Measurements from ENCODE around the gene ICAM5. TPM values are rescaled to one million over a fixed set of nuclear protein-coding genes. Genes with fewer than 3 reads are reported as not detected.

The ICAM5 gene
- total and polyA plus RNA-seq, 2 donors (not counting 1 experiment from before 2014, with no cell fraction given), result 0.47 to 2.5 TPM

DNA sequence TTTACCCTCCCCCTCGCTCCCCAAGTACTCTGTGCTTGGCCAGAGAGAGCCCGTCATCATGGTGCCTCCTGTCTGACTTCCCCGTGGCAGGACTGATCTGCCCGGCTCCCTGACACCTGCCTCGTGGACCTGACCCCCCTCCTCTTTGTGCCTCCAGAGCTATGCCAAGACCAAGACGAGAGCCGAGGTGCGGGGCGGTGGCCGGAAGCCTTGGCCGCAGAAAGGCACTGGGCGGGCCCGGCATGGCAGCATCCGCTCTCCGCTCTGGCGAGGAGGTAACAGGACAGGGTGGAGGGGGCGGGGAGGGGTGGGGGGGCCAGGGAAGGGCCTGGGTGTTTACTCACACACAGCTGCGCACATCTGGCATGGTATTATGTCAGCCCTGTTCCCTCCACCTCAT is 33.2 kb upstream of the ICAM5 start:
- Histone ChIP-seq H3K4me2 (ENCODE audit: extremely low read depth, insufficient read depth, low read length) (no peak overlapping the region), H3K4me3 (replicated peaks in 1 of 4; ENCODE audit: control extremely low read depth in 1 of 4, insufficient read depth in 1 of 4, low read depth in 3 of 4, low read length in 4 of 4) (no peak overlapping the region), H3K36me3 (ENCODE audit: control insufficient read depth, insufficient read depth, low read length) (peaks cover 22% of the 10 kb centered on the region), H3K4me1 (ENCODE audit: control insufficient read depth, extremely low read depth, insufficient read depth, low read length) (peaks cover 3% of the 10 kb centered on the region), H3K9ac (ENCODE audit: insufficient read depth, low read length) (no peak overlapping the region), H3K79me2 (ENCODE audit: control insufficient read depth, insufficient read depth, low read length) (peaks cover 9% of the 10 kb centered on the region), H3K27me3 (ENCODE audit: control insufficient read depth, insufficient read depth, low read length) (no peaks in the 10 kb centered on the region), H3K27ac (ENCODE audit: insufficient read depth, low read length) (no peak overlapping the region), H2AFZ (ENCODE audit: low read length) (no peak overlapping the region), H4K20me1 (ENCODE audit: control insufficient read depth, extremely low read depth, insufficient read depth, low read length) (no peaks in the 10 kb centered on the region), H3K9me3 (ENCODE audit: control insufficient read depth, insufficient read depth, low read depth, low read length) (no peaks in the 10 kb centered on the region)
- DNase-seq (ENCODE audit: low read depth in 2 of 2), result no peak
- TF ChIP-seq, protein P1, sequence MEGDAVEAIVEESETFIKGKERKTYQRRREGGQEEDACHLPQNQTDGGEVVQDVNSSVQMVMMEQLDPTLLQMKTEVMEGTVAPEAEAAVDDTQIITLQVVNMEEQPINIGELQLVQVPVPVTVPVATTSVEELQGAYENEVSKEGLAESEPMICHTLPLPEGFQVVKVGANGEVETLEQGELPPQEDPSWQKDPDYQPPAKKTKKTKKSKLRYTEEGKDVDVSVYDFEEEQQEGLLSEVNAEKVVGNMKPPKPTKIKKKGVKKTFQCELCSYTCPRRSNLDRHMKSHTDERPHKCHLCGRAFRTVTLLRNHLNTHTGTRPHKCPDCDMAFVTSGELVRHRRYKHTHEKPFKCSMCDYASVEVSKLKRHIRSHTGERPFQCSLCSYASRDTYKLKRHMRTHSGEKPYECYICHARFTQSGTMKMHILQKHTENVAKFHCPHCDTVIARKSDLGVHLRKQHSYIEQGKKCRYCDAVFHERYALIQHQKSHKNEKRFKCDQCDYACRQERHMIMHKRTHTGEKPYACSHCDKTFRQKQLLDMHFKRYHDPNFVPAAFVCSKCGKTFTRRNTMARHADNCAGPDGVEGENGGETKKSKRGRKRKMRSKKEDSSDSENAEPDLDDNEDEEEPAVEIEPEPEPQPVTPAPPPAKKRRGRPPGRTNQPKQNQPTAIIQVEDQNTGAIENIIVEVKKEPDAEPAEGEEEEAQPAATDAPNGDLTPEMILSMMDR (conservative IDR thresholded peaks at IDR 0.05 in 1 of 2, IDR thresholded peaks at IDR 0.05 in 1 of 2; ENCODE audit: low read depth in 1 of 2, low read length in 2 of 2), result no peak
- TF ChIP-seq EZH2 (IDR thresholded peaks at IDR 0.05; ENCODE audit: low read length, missing control alignments), result no peak

DNA sequence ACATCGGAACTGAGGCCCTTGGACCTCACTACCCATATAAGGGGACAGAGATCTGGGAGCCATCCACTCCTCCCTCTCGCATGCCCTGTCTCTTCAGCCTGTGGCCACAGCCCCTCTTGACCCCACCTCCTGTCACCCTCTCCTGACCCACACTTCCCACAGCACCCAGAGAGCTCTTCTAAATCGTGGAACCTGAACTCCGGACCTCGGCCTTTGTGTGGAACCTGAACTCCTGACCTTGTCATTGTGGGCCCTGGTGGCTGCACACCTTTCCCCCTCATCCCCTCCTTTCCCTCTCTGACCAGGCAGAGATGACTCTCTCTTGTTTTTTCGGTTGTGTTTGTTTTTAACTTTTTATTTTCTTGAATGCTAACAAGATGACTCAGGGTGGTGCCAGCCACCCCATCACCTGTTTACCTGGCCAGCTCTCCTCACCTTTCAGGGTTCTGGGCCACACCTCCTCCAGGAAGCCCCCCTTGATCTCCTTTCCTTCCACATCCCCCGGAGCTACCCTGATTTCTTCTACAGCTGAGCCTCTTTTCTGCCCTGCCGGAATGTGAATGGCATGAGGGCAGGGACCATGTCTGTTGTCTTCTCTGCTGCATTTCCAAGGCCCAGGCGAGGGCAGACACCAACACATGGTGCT is 32.7 kb upstream of the ICAM5 start:
- Histone ChIP-seq H3K4me3 (replicated peaks in 1 of 4; ENCODE audit: control extremely low read depth in 1 of 4, insufficient read depth in 1 of 4, low read depth in 3 of 4, low read length in 4 of 4) (no peak overlapping the region), H3K27me3 (ENCODE audit: control insufficient read depth, insufficient read depth, low read length) (no peaks in the 10 kb centered on the region), H3K9me3 (ENCODE audit: control insufficient read depth, insufficient read depth, low read depth, low read length) (no peaks in the 10 kb centered on the region), H3K27ac (ENCODE audit: insufficient read depth, low read length) (no peak overlapping the region), H3K9ac (ENCODE audit: insufficient read depth, low read length) (no peak overlapping the region), H4K20me1 (ENCODE audit: control insufficient read depth, extremely low read depth, insufficient read depth, low read length) (no peaks in the 10 kb centered on the region), H3K36me3 (ENCODE audit: control insufficient read depth, insufficient read depth, low read length) (peaks cover 22% of the 10 kb centered on the region), H3K79me2 (ENCODE audit: control insufficient read depth, insufficient read depth, low read length) (peaks cover 9% of the 10 kb centered on the region), H3K4me2 (ENCODE audit: extremely low read depth, insufficient read depth, low read length) (no peak overlapping the region), H2AFZ (ENCODE audit: low read length) (no peak overlapping the region), H3K4me1 (ENCODE audit: control insufficient read depth, extremely low read depth, insufficient read depth, low read length) (peaks cover 3% of the 10 kb centered on the region)
- DNase-seq (ENCODE audit: low read depth in 2 of 2), result no peak
- TF ChIP-seq, protein P1 (conservative IDR thresholded peaks at IDR 0.05 in 1 of 2, IDR thresholded peaks at IDR 0.05 in 1 of 2; ENCODE audit: low read depth in 1 of 2, low read length in 2 of 2), result no peak
- TF ChIP-seq EZH2 (IDR thresholded peaks at IDR 0.05; ENCODE audit: low read length, missing control alignments), result no peak

DNA sequence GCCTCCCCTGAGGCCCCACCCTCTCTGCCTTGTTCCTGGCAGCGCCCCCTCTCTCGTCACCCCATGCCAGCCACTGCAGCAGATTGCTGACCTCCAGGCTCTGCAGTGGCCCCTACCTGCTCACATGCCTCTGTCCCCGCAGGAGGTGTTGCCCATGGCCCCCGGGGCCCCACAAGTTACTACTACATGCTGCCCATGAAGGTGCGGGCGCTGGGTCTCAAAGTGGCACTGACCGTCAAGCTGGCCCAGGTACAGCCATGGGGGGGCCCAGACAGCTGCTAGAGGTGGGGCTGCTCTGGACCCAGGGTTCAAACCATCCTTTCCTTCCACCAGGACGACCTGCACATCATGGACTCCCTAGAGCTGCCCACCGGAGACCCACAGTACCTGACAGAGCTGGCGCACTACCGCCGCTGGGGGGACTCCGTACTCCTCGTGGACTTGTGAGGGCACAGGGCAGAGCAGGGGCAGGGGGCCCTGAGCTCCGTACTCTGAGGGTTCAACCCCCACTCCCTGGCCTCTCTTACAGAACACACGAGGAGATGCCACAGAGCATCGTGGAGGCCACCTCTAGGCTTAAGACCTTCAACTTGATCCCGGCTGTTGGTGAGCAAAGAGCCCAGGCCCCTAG is 31.6 kb upstream of the ICAM5 start:
- Histone ChIP-seq H4K20me1 (ENCODE audit: control insufficient read depth, extremely low read depth, insufficient read depth, low read length) (no peaks in the 10 kb centered on the region), H2AFZ (ENCODE audit: low read length) (no peak overlapping the region), H3K4me2 (ENCODE audit: extremely low read depth, insufficient read depth, low read length) (no peak overlapping the region), H3K36me3 (ENCODE audit: control insufficient read depth, insufficient read depth, low read length) (peaks cover 22% of the 10 kb centered on the region), H3K4me1 (ENCODE audit: control insufficient read depth, extremely low read depth, insufficient read depth, low read length) (no peaks in the 10 kb centered on the region), H3K27ac (ENCODE audit: insufficient read depth, low read length) (no peak overlapping the region), H3K9ac (ENCODE audit: insufficient read depth, low read length) (no peak overlapping the region), H3K79me2 (ENCODE audit: control insufficient read depth, insufficient read depth, low read length) (no peaks in the 10 kb centered on the region), H3K9me3 (ENCODE audit: control insufficient read depth, insufficient read depth, low read depth, low read length) (no peaks in the 10 kb centered on the region), H3K27me3 (ENCODE audit: control insufficient read depth, insufficient read depth, low read length) (no peaks in the 10 kb centered on the region), H3K4me3 (replicated peaks in 1 of 4; ENCODE audit: control extremely low read depth in 1 of 4, insufficient read depth in 1 of 4, low read depth in 3 of 4, low read length in 4 of 4) (no peak overlapping the region)
- DNase-seq (ENCODE audit: low read depth in 2 of 2), result no peak
- TF ChIP-seq EZH2 (IDR thresholded peaks at IDR 0.05; ENCODE audit: low read length, missing control alignments), result no peak
- TF ChIP-seq, protein P1 (conservative IDR thresholded peaks at IDR 0.05 in 1 of 2, IDR thresholded peaks at IDR 0.05 in 1 of 2; ENCODE audit: low read depth in 1 of 2, low read length in 2 of 2), result no peak
